ENCODE measurements around the gene TRIM42.

TRIM42 gene

DNA sequence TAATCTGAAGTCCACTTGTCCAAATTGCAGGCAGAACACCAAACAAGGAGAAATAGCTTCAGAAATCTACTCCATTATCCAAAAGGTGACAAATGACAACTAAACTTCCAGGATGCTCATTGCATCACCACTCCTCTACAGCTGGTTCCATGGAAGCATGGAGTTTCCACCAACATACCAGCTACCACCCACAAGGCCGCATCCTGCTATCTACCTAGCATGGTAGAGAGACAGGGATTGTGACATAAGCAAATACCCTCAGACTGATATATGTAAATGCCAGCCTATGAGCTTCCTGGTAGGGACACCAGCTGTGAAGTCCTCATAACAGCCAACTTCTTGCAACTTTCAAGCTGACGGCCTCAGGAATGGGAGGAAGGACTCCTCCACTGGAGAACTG, at the start of gene TRIM42:
Gene TRIM42 (plus strand): TSS at position 301 of the 400 bp plus-strand sequence. CDS start 166 bp downstream, outside the sequence.
- DNase-seq = no peak

DNA sequence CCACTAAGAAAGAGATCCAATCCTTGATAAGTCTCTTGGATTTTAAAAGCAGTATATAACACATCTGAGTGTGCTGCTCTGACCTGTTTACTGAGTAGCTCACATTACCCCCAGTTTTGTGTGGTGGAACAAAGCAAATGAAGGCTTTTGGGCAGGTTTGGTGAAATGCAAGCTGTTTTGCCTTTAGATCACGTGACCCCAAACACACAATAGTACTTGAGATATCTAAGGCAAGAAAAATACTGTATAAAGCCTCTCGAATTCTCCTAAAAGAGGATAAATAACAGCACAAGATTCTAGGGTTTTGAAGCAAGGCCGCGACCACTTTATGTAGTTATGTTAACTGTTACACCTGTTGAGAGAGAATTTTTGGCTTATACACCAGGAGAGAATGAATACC, 49.3 kb upstream of the TRIM42 start:
- DNase-seq = no peak

DNA sequence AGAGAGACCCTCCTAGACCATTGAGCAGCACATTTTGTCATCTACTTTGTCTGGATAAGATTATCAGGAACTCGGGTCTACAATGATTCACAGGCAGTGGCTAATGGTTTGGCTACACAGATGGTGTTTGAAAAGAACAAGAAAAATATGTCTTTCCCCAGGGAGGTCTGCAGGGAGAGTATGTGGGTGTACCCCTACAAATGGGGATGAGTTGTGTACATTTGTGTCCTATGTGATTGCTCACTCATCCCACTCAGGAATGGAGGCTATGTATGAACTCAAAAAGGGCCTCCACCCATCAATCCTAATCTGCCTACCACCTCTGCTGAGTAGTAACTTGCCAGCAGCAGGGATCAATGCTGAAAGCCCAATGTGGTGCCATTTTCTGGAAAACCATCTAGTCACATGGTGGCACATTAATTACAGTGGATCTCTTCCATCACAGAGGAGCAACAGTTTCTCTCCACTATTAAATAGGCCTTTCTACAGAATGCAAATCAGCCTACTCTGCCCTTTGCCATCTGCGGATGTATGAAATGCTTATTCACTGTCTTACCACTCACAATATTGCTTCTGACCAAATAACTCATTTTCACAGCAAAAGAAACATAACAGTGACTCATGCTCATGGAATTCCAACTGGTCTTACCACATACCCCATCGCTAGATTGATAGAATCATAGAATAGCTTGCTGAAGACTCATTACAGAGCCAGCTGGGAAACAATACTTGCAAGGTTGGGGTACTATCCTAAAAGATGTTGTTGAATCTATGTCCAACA, 48.3 kb upstream of the TRIM42 start:
- no peak for DNase-seq

DNA sequence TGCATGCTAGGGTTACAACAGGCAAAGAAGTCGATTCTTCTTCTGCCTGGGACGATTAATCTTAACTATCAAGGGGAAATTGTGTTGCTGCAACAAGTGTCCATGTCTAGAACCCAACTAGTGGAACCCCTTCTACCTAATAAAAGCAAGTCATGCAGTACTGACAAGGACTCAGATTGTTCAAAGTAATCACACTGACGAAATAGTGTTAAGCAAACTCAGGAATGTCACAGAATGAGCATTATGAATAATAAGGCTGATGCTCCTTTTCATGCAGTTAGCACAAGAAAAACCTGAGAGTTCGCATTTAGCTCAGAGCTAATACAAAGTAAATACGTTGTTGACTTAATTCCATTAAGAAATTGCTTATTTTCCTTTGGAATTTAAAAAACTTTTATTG, 47.5 kb upstream of the TRIM42 start:
- DNase-seq = no peak

DNA sequence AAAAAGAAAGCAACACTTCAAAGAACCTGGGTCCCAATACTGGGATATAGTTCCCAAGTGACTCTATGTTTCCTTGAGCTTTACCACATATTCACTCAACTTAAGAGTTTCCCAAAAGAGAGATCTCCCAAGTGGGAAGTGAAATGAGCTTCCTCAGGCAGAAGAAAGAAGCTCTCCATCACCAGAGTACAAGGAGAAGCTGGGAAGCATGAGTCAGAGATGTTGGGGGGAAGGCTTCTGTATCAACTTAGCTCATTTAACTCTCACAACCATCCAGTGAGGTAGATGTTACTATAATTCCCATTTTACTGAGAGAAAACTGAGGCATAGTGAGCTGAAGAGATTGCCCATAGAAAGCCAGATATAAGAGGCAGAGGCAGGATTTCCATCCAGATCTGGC, 47.0 kb upstream of the TRIM42 start:
- DNase-seq = no peak

DNA sequence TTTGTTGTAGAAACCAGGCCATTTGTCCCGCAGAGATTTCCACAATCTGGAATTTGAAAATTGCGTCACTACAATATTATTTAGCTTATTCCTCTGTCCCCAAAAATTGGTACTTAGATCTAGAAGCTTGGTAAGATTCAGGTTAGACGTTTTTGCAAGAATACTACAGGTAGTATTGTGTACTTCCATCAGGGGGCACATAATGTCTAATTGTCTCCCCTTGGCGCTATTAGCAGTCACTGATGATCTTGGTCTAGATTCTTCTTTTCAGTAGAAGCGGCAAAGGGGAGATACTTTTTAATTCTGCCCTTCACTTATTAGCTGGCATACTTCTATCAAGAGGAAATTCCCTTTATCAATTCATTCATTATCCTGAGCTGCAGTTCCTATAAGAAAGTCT, 42.6 kb upstream of the TRIM42 start:
- no peak for DNase-seq

DNA sequence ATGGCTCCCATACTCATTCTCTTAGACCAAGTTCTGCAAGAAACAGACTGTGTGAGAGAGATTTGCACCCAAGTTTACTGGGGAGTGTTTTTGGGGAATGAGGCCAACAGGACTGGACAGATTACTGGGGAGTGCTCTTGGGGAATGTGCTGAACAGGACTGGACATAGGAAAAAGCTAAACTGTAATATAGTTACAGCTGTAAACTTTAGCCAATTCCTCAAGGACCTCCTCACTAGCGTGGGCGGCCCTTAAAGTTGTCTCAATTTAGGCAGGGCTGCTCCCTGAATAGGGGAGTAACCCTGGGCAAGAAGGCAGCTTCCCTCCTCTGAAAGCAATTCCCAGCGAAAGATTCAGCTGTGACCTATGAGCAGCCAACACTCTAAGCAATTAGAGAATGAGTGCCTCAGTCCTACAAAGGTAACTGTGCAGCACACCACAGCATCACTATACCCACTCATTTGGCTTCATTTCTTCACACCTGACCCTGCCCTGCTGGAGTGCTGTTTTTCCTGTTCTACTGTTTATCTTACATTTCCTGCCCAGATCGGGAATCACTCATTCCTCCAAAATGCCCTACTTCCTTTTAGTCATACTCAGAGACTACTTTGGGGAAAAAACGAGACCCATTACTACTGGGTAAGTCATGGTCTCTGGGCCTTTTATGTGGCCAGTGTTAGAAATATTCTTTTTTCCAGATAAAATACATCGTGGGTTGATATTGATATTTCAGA, 41.3 kb upstream of the TRIM42 start:
- no peak for DNase-seq

DNA sequence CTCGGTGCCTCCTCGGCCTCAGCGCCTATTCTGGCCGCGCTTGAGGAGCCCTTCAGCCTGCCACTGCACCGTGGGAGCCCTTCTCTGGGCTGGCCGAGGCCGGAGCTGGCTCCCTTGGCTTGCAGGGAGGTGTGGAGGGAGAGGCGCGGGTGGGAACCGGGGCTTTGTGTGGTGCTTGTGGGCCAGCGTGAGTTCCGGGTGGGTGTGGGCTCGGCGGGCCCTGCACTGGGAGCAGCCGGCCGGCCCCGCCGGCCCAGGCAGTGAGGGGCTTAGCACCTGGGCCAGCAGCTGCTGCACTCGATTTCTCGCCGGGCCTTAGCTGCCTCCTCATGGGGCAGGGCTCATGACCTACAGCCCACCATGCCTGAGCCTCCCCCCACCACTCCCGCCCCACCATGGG, 26.6 kb upstream of the TRIM42 start:
- DNase-seq = no peak

DNA sequence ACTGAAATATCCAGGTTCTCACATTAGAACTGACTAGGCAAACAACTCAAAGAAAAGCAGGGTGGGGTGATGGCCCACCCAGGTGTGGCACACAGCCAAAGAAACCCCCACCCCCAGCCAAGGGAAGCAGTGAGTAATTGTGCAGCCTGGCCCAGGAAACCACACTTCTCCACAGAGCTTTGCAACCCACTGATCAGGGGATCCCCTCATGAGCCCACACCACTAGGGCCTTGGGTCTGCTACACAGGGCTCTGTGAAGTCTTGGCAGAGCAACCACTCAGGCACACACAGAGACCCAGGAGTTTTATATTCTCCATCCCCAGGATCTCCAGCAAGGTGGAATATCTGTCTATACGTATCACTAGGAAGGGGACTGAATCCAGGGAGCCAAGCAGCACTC, 22.2 kb upstream of the TRIM42 start:
- no peak for DNase-seq

DNA sequence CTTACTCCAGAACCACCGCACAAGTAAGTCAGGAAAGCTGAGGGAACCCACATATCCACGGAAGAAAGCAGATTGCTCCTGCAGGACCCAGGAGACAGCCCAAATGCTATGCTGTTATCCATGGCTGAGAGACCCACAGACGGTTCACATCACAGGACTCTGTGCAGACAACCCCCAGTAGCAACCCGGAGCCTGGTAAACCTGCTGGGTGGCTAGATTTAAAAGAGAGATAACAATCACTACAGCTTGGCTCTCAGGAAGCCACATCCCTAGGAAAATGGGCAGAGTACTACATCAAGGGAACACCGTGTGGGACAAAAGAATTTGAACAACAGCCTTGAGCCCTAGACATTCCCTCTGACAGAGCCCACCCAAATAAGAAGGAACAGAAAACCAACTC, 13.8 kb upstream of the TRIM42 start:
- DNase-seq = no peak

DNA sequence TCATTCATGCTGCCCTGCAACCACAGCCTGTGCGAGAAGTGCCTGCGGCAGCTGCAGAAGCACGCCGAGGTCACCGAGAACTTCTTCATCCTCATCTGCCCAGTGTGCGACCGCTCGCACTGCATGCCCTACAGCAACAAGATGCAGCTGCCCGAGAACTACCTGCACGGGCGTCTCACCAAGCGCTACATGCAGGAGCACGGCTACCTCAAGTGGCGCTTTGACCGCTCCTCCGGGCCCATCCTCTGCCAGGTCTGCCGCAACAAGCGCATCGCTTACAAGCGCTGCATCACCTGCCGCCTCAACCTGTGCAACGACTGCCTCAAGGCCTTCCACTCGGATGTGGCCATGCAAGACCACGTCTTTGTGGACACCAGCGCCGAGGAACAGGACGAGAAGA, 4.7 kb downstream of the TRIM42 start:
- no peak for DNase-seq

DNA sequence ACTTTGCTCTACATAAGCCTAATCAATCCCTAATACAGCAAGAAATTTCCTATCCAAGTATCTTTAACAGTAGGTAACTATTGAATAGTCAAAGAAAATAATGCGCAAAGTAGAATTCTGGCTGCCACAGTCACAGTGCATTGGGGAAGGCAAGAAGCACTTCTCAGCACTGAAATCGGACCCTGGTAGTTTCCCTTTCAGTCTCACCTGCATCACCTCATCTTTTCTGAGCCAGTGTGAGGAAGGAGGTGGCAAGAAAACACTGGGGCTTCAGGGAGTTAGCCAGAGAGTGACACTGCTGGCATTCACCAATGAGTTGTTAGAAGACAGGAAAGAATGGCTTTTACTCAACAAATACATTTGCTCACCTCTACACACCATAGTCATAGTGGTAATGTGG, 8.3 kb downstream of the TRIM42 start:
- no peak for DNase-seq

DNA sequence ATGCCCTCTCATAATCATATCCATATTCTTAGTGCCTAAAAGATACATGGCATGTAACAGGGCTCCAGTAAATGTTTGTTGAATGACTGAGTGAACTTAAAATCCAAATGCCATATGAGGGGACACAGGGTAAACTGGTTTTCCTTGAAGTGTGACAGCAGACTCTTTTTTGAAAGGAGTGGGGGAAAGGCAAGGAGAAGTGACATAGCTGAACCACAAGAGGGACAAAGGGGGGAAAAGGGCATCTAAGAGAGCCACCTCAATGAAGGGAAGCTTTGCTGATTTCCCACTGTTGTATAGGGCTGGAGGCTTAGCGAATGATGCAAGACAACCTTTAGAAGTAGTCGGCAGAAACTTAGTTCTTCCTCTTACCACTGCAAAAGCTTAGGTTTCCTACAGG, 9.1 kb downstream of the TRIM42 start:
- DNase-seq = no peak

DNA sequence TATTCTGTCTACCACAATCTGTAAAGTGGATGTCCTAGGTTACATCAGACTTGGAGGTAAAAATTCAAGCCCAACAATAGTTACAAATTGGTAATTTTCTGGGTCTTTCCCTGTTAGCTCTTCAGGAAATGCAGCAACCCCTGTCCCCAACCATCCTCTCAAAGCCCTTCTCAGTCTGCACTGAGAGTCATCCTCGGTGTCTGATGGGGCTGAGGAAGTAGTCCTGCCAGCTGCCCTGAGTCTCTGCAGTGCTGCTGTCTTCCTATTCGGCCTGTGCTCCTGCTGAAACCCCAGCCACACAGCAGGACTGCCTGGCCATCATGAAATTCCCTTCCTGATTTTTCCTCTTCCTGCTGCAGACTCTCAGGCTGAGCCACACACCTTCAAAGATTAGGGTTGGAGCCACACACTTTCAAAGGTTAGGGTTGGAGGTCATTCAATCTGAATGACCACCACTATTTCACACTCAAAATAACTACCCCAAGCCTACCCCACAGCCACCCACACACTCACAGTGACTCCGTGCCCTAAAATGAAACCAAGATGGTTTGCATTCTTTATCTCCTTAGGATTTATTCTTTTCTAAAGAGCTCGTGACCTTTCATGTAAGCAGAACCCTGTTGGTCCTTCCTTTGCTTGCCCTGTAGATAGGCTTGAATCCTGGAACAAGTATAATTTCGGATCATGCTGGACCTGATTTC, 17.6 kb downstream of the TRIM42 start:
- DNase-seq = no peak

DNA sequence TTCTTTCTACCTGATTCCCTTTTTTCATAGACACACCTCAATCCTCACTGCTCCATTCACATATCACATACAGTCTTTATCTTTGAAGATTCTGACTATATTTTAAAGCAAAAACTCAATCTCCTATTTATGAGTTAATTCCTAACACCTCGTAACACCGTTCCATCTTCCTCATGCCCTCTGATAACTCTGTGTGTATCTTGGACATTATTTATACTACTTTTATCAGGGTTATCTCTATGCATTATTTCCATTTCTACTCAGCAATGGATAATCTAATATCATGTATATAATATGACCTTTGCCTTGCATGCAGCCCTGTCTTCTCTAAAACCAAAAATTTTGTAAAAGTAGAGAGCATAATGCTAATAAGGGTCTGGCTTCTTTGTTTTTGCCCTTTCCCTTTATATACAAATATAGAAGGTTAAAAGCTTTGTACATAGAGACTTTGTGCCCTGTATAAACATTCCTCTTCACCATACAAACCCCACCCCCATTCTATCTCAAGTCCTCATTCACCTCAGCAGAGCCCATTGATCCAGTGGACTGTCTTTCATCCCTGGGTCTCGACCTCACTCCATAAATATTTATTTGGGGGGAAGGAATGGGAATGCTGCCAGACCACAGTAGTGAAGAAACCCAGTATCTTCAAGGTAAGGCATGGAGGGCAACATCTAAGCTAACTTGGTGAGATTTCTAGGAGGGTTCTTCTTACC, 21.8 kb downstream of the TRIM42 start:
- no peak for DNase-seq

DNA sequence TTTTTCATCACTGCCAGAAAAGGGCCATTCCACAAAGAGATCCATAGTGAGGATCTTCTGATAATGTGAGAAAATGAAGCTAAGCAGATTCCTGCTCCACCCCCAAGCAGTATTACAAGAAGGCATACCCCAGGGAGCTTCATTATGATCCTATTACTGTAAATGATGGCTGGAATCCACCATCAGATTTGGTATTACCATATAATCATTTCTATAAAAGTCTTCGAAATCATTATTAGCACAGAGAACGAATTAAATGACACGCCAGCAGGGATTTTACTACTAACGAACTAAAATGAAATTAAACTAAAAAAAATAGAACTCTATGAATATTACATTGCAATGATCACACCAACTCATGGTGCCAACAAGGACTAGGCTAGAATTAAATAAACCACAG, 24.4 kb downstream of the TRIM42 start:
- DNase-seq = no peak

DNA sequence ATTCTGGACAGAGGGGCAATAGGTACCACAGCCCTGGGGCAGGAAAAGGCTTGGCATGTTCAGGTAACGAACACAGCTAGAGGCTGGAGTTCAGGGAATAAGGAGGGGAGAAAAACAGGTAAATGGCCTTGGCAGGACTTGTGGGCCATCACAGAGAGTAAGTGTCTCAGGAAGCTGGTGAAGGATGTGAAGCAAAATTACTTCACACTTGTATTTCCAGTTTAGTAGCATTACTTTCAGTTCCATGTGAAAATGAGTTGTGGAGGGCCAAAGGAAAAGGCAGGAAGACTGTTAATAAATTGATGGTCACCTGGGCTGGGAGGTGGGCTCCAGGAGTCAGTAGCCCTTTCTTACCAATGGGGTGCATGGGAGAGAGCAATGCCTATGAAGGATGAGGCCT, 25.6 kb downstream of the TRIM42 start:
- DNase-seq = no peak

DNA sequence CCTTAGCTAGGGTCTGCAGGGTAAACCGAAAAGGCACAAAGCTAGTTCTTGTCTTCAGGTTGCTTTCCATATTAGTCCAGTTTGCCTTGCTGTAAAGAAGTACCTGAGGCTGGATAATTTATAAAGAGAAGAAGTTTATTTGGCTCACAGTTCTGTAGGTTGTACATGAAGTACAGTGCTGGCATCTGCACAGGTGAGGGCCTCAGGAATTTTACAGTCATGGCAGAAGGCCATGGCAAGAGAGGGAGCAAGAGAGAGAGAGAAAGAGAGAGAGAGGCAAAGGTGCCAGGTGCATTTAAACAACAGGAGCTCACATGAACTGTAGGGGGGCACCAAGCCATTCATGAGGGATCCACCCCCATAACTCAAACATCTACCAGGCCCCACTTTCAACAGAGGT, 26.9 kb downstream of the TRIM42 start:
- no peak for DNase-seq

DNA sequence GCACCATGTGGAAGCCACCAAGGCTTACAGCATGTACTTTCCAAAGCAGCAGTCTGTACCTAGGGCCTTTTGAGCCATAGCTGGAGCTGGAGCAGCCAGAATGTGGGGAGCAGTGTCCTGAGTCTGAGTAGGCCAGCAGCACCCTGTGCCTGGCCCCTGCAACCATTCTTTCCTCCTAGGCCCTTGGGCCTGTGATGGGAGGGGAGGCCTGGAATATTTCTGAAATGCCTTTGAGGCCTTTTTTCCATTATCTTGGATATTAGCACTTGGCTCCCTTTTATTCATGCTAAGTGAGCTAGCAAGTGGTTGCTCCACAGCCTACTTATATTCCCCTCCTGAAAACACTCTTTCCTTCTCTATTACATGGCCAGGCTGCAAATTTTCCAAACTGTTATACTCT, 28.1 kb downstream of the TRIM42 start:
- no peak for DNase-seq

DNA sequence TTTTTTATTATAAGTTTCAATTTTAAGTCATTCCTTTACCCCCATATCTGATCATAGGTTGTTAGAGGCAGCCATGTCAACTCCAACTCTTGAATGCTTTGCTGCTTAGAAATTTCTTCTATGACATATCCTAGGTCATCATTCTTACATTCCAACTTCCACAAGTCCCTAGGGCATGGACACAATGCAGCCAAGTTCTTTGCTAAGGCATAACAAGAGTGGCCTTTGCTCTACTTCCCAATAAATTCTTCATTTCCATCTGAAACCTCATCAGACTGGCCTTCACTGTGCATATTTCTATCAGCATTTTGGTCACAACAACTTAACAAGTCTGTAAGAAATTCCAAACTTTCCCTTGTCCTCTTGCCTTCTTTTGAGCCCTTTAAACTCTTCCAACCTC, 28.5 kb downstream of the TRIM42 start:
- DNase-seq = no peak

DNA sequence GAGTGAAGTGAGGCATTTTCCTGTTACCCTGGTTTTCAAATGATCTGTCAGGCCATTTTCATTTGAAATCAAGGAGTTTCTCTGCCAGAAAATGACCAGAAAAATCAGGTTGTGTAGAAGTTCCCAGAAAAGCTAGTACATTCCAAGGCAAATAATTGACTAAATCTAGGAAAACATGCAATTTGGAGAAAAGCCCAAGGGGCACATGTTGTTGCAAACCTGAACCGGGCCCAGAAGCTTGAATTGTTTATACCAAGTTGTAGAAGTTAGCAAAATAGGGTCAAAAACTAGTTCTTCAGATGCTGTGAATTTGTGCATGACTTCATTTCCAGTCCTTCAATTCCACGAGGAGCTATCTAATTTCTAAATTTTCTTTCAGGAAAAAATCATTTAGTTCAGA, 31.0 kb downstream of the TRIM42 start:
- no peak for DNase-seq

DNA sequence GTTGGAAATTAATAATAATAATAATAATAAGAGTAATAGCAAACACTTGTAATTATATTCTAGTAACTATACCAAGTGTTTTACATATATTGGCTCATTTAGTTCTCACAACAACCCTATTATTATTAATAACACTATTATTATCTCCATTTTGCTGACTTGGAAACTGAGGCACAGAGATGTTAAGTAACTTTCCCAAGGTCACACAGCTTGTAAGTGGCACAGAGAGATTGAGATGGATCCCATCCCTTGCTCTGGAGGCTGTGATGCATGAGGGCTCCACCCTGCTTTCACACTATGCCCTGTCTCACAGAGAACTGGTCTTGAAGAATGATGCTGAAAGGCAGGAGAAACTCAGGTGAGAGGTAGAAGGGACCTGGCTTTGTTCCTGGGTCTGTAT, 31.9 kb downstream of the TRIM42 start:
- DNase-seq = no peak

DNA sequence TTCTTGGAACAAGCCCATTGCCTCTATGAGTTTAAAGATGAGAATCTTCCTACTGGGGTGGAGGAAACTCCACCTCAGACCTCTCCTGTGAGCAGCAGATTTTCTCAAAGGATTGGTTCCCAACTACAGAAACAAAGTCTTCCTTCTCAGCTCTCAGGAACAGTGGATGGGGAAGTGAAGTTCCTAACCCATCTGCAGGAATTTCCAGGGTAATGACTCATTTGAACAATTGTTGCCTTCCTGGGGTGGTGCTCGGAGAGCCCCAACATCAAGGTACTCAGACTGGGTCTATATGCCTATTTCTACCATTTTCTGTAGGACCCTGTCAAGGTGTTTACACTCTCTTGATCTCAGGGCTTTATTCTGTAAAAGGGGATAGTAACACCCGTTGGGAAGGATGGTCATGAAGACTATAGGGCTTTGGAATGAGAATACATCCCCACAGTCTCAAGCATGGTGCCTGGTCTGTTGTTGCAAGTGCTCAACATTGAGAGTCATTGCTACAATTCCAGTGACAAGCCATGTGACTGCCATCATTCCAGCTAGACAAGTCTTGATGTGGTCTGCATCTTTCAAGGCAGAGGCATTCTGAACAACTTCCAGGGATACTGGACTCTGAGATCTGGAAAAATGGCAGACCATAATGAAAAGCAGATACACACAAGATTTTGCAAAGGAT, 33.0 kb downstream of the TRIM42 start:
- no peak for DNase-seq

Data from activated CD8-positive, alpha-beta memory T cell treated with anti-CD3 and anti-CD28 coated beads for 24 hours (primary cell).